WTC11 (cell line): ENCODE measurements around the gene C15orf39. TPM values are rescaled to one million over a fixed set of nuclear protein-coding genes. Genes with fewer than 3 reads are reported as not detected.

Experiments
- ATAC-seq: fragments of 200-7000 bp; cut with Tn5 transposase; 2 replicates; pipeline ENCODE4 v1.10.0; 2021; ENCODE audit warnings: mild to moderate bottlenecking, moderate library complexity
- CTCF ChIA-PET: fragments of 300-600 bp; sonication (Branson Sonifier 250); formaldehyde crosslinking; loops from one replicate; lab custom pipeline; 2021; ENCODE audit warnings: antibody characterized with exemption; lab: Charles Lee
- POLR2A ChIA-PET: fragments of 350-600 bp; sonication (Branson Sonifier 250); formaldehyde crosslinking; loops from one replicate; lab custom pipeline; 2021; ENCODE audit warnings: antibody characterized with exemption; lab: Charles Lee
- DNase-seq: peaks from one replicate; pipeline ENCODE4 v3.0.0; 2021; ENCODE audit warnings: low spot score
- H3K27ac Mint-ChIP-seq: 2 replicates; pipeline ENCODE4 v1.8.0; 2021; ENCODE audit warnings: mixed read lengths
- H3K27me3 Mint-ChIP-seq: 2 replicates; pipeline ENCODE4 v1.8.0; 2021; ENCODE audit warnings: low read depth, mild to moderate bottlenecking, moderate library complexity, mixed read lengths
- H3K36me3 Mint-ChIP-seq: 2 replicates; pipeline ENCODE4 v1.8.0; 2021; ENCODE audit warnings: mixed read lengths
- H3K4me1 Mint-ChIP-seq: 2 replicates; pipeline ENCODE4 v1.8.0; 2022; ENCODE audit warnings: mixed read lengths
- H3K4me3 Mint-ChIP-seq: 2 replicates; pipeline ENCODE4 v1.8.0; 2021; ENCODE audit warnings: mild to moderate bottlenecking, moderate library complexity, mixed read lengths
- H3K9me3 Mint-ChIP-seq: 2 replicates; pipeline ENCODE4 v1.8.0; 2021; ENCODE audit warnings: mixed read lengths
- ATF1 ChIP-seq: sonication (generic); formaldehyde crosslinking; IDR thresholded peaks from 2 replicates; pipeline ENCODE4 v1.8.1; 2023; ENCODE audit warnings: mild to moderate bottlenecking, moderate library complexity, missing genetic modification reagents
- ATF2 ChIP-seq: sonication (generic); formaldehyde crosslinking; IDR thresholded peaks from 2 replicates; pipeline ENCODE4 v1.8.1; 2022; ENCODE audit warnings: low read depth, missing genetic modification reagents, borderline replicate concordance
- ATF3 ChIP-seq: sonication (generic); formaldehyde crosslinking; conservative IDR thresholded peaks from 2 replicates; pipeline ENCODE4 v1.8.1; 2022; ENCODE audit warnings: mild to moderate bottlenecking, missing genetic modification reagents
- CDX4 ChIP-seq: fragments of 250-450 bp; sonication (Bioruptor Pico); IDR thresholded peaks from 2 replicates; pipeline ENCODE4 v1.9.0; 2021; ENCODE audit warnings: moderate library complexity, mild to moderate bottlenecking, inconsistent platforms, borderline replicate concordance
- CREB1 ChIP-seq: sonication (generic); formaldehyde crosslinking; IDR thresholded peaks from 2 replicates; pipeline ENCODE4 v1.8.0; 2023; ENCODE audit warnings: mild to moderate bottlenecking, missing genetic modification reagents
- CREM ChIP-seq: sonication (generic); formaldehyde crosslinking; IDR thresholded peaks from 2 replicates; pipeline ENCODE4 v1.8.1; 2022; ENCODE audit warnings: mild to moderate bottlenecking, missing genetic modification reagents, moderate library complexity
- CTCF ChIP-seq: fragments of 200-600 bp; IDR thresholded peaks from 2 replicates; pipeline ENCODE4 v1.8.0; 2022; ENCODE audit warnings: antibody characterized with exemption
- E2F4 ChIP-seq: sonication (generic); formaldehyde crosslinking; IDR thresholded peaks from 2 replicates; pipeline ENCODE4 v1.8.1; 2022; ENCODE audit warnings: low read depth, mild to moderate bottlenecking, moderate library complexity, missing genetic modification reagents, borderline replicate concordance
- EMX1 ChIP-seq: fragments of 250-450 bp; sonication (Bioruptor Pico); IDR thresholded peaks from 2 replicates; pipeline ENCODE4 v1.8.0; 2021; ENCODE audit warnings: mild to moderate bottlenecking
- ESRRA ChIP-seq: sonication (generic); formaldehyde crosslinking; IDR thresholded peaks from 2 replicates; pipeline ENCODE4 v1.8.1; 2022; ENCODE audit warnings: mild to moderate bottlenecking, missing genetic modification reagents, borderline replicate concordance
- ETV6 ChIP-seq: sonication (generic); formaldehyde crosslinking; IDR thresholded peaks from 2 replicates; pipeline ENCODE4 v1.8.1; 2022; ENCODE audit warnings: mild to moderate bottlenecking, missing genetic modification reagents
- FOXJ3 ChIP-seq: sonication (generic); formaldehyde crosslinking; IDR thresholded peaks from 2 replicates; pipeline ENCODE4 v1.9.0; 2021; ENCODE audit warnings: missing genetic modification reagents, mild to moderate bottlenecking, borderline replicate concordance
- FOXP1 ChIP-seq: sonication (generic); formaldehyde crosslinking; IDR thresholded peaks from 2 replicates; pipeline ENCODE4 v1.8.0; 2022; ENCODE audit warnings: missing genetic modification reagents, mild to moderate bottlenecking, moderate library complexity, borderline replicate concordance
- IRF1 ChIP-seq: sonication (generic); formaldehyde crosslinking; IDR thresholded peaks from 2 replicates; pipeline ENCODE4 v1.8.0; 2023; ENCODE audit warnings: missing genetic modification reagents
- NR2C2 ChIP-seq: sonication (generic); formaldehyde crosslinking; IDR thresholded peaks from 2 replicates; pipeline ENCODE4 v1.8.0; 2022; ENCODE audit warnings: mild to moderate bottlenecking, missing genetic modification reagents
- TEAD1 ChIP-seq: sonication (generic); formaldehyde crosslinking; IDR thresholded peaks from 2 replicates; pipeline ENCODE4 v1.8.0; 2022; ENCODE audit warnings: mild to moderate bottlenecking, missing genetic modification reagents
- ZNF219 ChIP-seq: sonication (generic); formaldehyde crosslinking; IDR thresholded peaks from 2 replicates; pipeline ENCODE4 v1.8.0; 2023; ENCODE audit warnings: missing genetic modification reagents, mild to moderate bottlenecking, borderline replicate concordance
- ZNF317 ChIP-seq: sonication (generic); formaldehyde crosslinking; IDR thresholded peaks from 2 replicates; pipeline ENCODE4 v1.8.1; 2023; ENCODE audit warnings: low read depth, mild to moderate bottlenecking, moderate library complexity, missing genetic modification reagents, borderline replicate concordance
- ZNF396 ChIP-seq: fragments of 250-450 bp; sonication (Bioruptor Pico); IDR thresholded peaks from 2 replicates; pipeline ENCODE4 v1.8.0; 2021; ENCODE audit warnings: mild to moderate bottlenecking, moderate library complexity, borderline replicate concordance
- ZNF532 ChIP-seq: fragments of 250-450 bp; sonication (Bioruptor Pico); IDR thresholded peaks from 2 replicates; pipeline ENCODE4 v1.9.0; 2021; ENCODE audit warnings: mild to moderate bottlenecking, borderline replicate concordance
- ZSCAN18 ChIP-seq: fragments of 250-450 bp; sonication (Bioruptor Pico); IDR thresholded peaks from 2 replicates; pipeline ENCODE4 v2.1.2; 2022; ENCODE audit warnings: mild to moderate bottlenecking, moderate library complexity
- total RNA-seq: library from RNA; stranded (reverse); gene quantifications from 3 replicates; pipeline ENCODE4 v1.2.3, GENCODE V29; 2021

The C15orf39 gene
- total RNA-seq, 1 experiment from 2014 or later = 52.8 TPM

GRCh38 chr15:75168374-75168773 is 33.3 kb upstream of the C15orf39 start (continued):
- TF ChIP-seq CTCF = no peak
- no peak for TF ChIP-seq ZNF396 (CRISPR knock-in tag)
- no peak for TF ChIP-seq ATF3 (CRISPR knock-in tag)
- TF ChIP-seq ZNF532 = no peak
- no peak for TF ChIP-seq E2F4 (CRISPR knock-in tag)
- no peak for TF ChIP-seq ATF1 (CRISPR knock-in tag)

- Mint-ChIP-seq H3K36me3 (peaks cover 15% of the 10 kb centered on the region), H3K9me3 (peaks cover 38% of the 10 kb centered on the region), H3K4me1 (peaks cover 6% of the 10 kb centered on the region), H3K27me3 (peaks cover 5% of the 10 kb centered on the region; the same call in 1 of the 2 replicates), H3K27ac (no peak overlapping the region), H3K4me3 (no peak overlapping the region)
- POLR2A ChIA-PET = no interaction called here
- no peak for DNase-seq
- CTCF ChIA-PET = no interaction called here
- no peak for ATAC-seq
- TF ChIP-seq ZSCAN18 (CRISPR knock-in tag) (no peak), CTCF (no peak), EMX1 (no peak), ATF2 (CRISPR knock-in tag) (no peak), FOXP1 (CRISPR knock-in tag) (no peak), IRF1 (CRISPR knock-in tag) (no peak), CREB1 (CRISPR knock-in tag) (no peak), NR2C2 (no peak), ESRRA (CRISPR knock-in tag) (no peak), CREM (no peak), ETV6 (CRISPR knock-in tag) (no peak), TEAD1 (no peak), CDX4 (CRISPR knock-in tag) (no peak), ZNF219 (CRISPR knock-in tag) (no peak), FOXJ3 (CRISPR knock-in tag) (no peak), ZNF317 (CRISPR knock-in tag) (no peak)
These were observed 31.5 kb upstream of the C15orf39 start for GRCh38 chr15:75170203-75170602.
